Heart left ventricle (tissue), 16 donors: Measurements from ENCODE around the gene CEP83. TPM values are rescaled to one million over a fixed set of nuclear protein-coding genes. Genes with fewer than 3 reads are reported as not detected.

Experiments used
- ATAC-seq, 4 donors: fragments of 200-7000 bp; cut with Tn5 transposase; one replicate each; pipeline ENCODE4 v1.9.1; 2020 to 2022; ENCODE audit warnings: moderate library complexity in 4 of 4, mild to moderate bottlenecking in 3 of 4, moderate number of reproducible peaks in 1 of 4
- DNase-seq, 5 donors: peaks; one replicate each; pipeline ENCODE4 v3.0.0-alpha.2; 2020
- H3K27ac ChIP-seq, 12 donors: fragments of 200-600 bp; sonication (generic) in 4 of 12; one replicate each; pipeline versions ENCODE4 v1.5.0 to v1.8.0; 2016 to 2022; ENCODE audit warnings: mild to moderate bottlenecking in 2 of 12
- H3K27me3 ChIP-seq, 9 donors: fragments of 200-600 bp; sonication (generic) in 2 of 9; one replicate each; pipeline versions ENCODE4 v1.5.1 to v1.8.0; 2016 to 2022; ENCODE audit warnings: mild to moderate bottlenecking in 3 of 9
- H3K36me3 ChIP-seq, 9 donors: fragments of 200-600 bp; sonication (generic) in 2 of 9; one replicate each; pipeline versions ENCODE4 v1.5.0 to v1.8.0; 2018 to 2022; ENCODE audit warnings: mild to moderate bottlenecking in 2 of 9
- H3K4me1 ChIP-seq, 12 donors: fragments of 200-600 bp; sonication (generic) in 4 of 12; one replicate each; pipeline versions ENCODE4 v1.5.0 to v1.8.0; 2016 to 2022; ENCODE audit warnings: mild to moderate bottlenecking in 3 of 12
- H3K4me3 ChIP-seq, 12 donors: fragments of 200-600 bp; sonication (generic) in 4 of 12; one replicate each; pipeline versions ENCODE4 v1.5.0 to v1.8.0; 2017 to 2022; ENCODE audit warnings: mild to moderate bottlenecking in 9 of 12, moderate library complexity in 4 of 12
- H3K9me3 ChIP-seq, 12 donors: fragments of 200-600 bp; sonication (generic) in 4 of 12; one replicate each; pipeline versions ENCODE4 v1.5.0 to v1.8.0; 2016 to 2022; ENCODE audit warnings: mild to moderate bottlenecking in 1 of 12
- CTCF ChIP-seq, 12 donors: fragments of 200-600 bp; sonication (generic) in 4 of 12; IDR thresholded peaks; one replicate each; pipeline versions ENCODE4 v1.5.0 to v1.8.0; 2018 to 2022; ENCODE audit warnings: antibody characterized with exemption in 12 of 12, mild to moderate bottlenecking in 5 of 12
- POLR2A ChIP-seq, 2 donors: fragments of 450-650 bp; IDR thresholded peaks; one replicate each; pipeline ENCODE4 v1.6.1; 2017; ENCODE audit warnings: antibody characterized with exemption in 2 of 2, mild to moderate bottlenecking in 2 of 2, moderate library complexity in 2 of 2
- WGBS, 4 donors: extraction: QIAGEN DNeasy Blood & Tissue Kit in 2 of 4; methylation state at CpG; one replicate each; pipeline versions ENCODE4 v1.1.5 to v1.1.7; 2013 to 2018; 5-methylcytosine and 5-hydroxymethylcytosine counted together
- intact Hi-C, 10 donors: fragments of 100-400 bp; cut with DNase I; formaldehyde crosslinking; loops; one replicate each; pipeline versions ENCODE4 v1.11.1 to v1.14.2; 2022
- polyA plus RNA-seq, 2 donors: library from polyadenylated mRNA; stranded (reverse); fragments of 200-250 nt; gene quantifications; one replicate each; pipeline ENCODE4 v1.2.3, GENCODE V29; 2013
- total RNA-seq, 9 donors: library from RNA; depleted of rRNA in 2 of 9; stranded (reverse); fragments of >200 nt in 2 of 9; fragmentation: NEBNext Ultra II Directional in 3 of 9; extraction: Animal tissue kit (Norgen Biotek cat#: 25700) in 3 of 9; gene quantifications; one replicate each; pipeline versions ENCODE4 v1.1.0 to v1.2.4, GENCODE V29; 2016 to 2023
- donor health status: ischemic (EF 13 %, LVEDD 7.1; RV severe dilation, severe dysfunction).
- donor health status: healthy with polysubstance abuse.
- donor health status: DM: no; HTN: yes; CAD: no.
- donor health status: DM: no; HTN: no; CAD: no.
- donor health status: ischemic (EF 25% LVEDD 6.9; RV normal size, moderate dysfunction).
- donor health status: ischemic (EF 25% LVEDD 5.7; RV mildly dilated, moderate dysfunction).
- donor health status: healthy.
- donor health status: DM: yes; HTN: yes; CAD: no.
- donor health status: ischemic (EF 35%, LVEDD 5.7; RV mildly dilated, moderate dysfunction).
- donor health status: nonischemic (EF 11% LVEDD 7.7; RV severe dilation, severe dysfunction).
- donor health status: DM: yes; HTN: yes; CAD: no.
- donor health status: PGD.
- donor health status: ischemic (EF 29% LVEDD 5.4; RV normal size, mild dysfunction).
- donor health status: nonischemic (EF 23%, LVEDD 6.1; RV moderate dilation, normal function).

The CEP83 gene
- total and polyA plus RNA-seq, 11 donors, result 5.4 to 13.4 (median 9.5) TPM

GRCh38 chr12:94434171-94434570 is 25.5 kb downstream of the CEP83 start:
- Histone ChIP-seq H3K36me3 (peaks cover 0 to 5% (median 0%) of the 10 kb centered on the region in 9 donors), H3K4me3 (no peak overlapping the region), H3K27ac (no peak overlapping the region), H3K27me3 (no peaks in the 10 kb centered on the region), H3K4me1 (peaks cover 0 to 16% (median 6%) of the 10 kb centered on the region in 12 donors), H3K9me3 (peaks cover 0 to 34% (median 19%) of the 10 kb centered on the region in 12 donors)
- no peak for TF ChIP-seq POLR2A (IDR thresholded peaks at IDR 0.05)
- peak in 9 of 12 donors; percentile 10 to 47 (median 33) for TF ChIP-seq CTCF (IDR thresholded peaks at IDR 0.05)
- ATAC-seq (no peak), DNase-seq (no peak)
- intact Hi-C loops, result loop anchor here in 9 of 10 donors (2.0 to 10.0 kb wide), 7 partner anchors 99 to 297 kb away; partner anchors contain the start of gene PLXNC1 (in 4 of the 9)
- WGBS, 4 donors, result 46 to 71% (median 60%) methylated on average over 3 of the region's 3 CpGs

GRCh38 chr12:94433744-94434143 is 25.9 kb downstream of the CEP83 start:
- 58 to 62% (median 61%) methylated on average over 1 of the region's 1 CpG for WGBS, 4 donors
- Histone ChIP-seq H3K36me3 (peaks cover 0 to 5% (median 0%) of the 10 kb centered on the region in 9 donors), H3K4me3 (no peak overlapping the region), H3K4me1 (peaks cover 0 to 16% (median 6%) of the 10 kb centered on the region in 12 donors), H3K27ac (no peak overlapping the region), H3K9me3 (peaks cover 0 to 30% (median 19%) of the 10 kb centered on the region in 12 donors), H3K27me3 (no peaks in the 10 kb centered on the region)
- intact Hi-C loops, result loop anchor here (2.0 to 10.0 kb wide), 8 partner anchors 99 to 296 kb away; partner anchors contain the start of gene PLXNC1 (in 5 of the 10)
- DNase-seq (no peak), ATAC-seq (no peak)
- TF ChIP-seq POLR2A (IDR thresholded peaks at IDR 0.05), result no peak
- TF ChIP-seq CTCF (IDR thresholded peaks at IDR 0.05), result no peak

GRCh38 chr12:94430304-94430703 is 29.4 kb downstream of the CEP83 start:
- no peaks in the 10 kb centered on the region for H3K27me3 ChIP-seq
- H3K4me3 ChIP-seq, result no peak overlapping the region
- DNase-seq (no peak), ATAC-seq (no peak)
- intact Hi-C loops, result loop anchor here in 9 of 10 donors (5.0 to 10.0 kb wide), 6 partner anchors 96 to 293 kb away; partner anchors contain the start of gene PLXNC1 (in 4 of the 9)
- no peak for TF ChIP-seq CTCF (IDR thresholded peaks at IDR 0.05)
- TF ChIP-seq POLR2A (IDR thresholded peaks at IDR 0.05), result no peak
- H3K36me3 ChIP-seq, result peaks cover 0 to 5% (median 0%) of the 10 kb centered on the region in 9 donors
- H3K4me1 ChIP-seq, result peaks cover 0 to 28% (median 16%) of the 10 kb centered on the region in 12 donors
- no peak overlapping the region for H3K27ac ChIP-seq
- H3K9me3 ChIP-seq, result peaks cover 0 to 29% (median 19%) of the 10 kb centered on the region in 12 donors

- TF ChIP-seq POLR2A (IDR thresholded peaks at IDR 0.05), result no peak
- no peak for TF ChIP-seq CTCF (IDR thresholded peaks at IDR 0.05)
- no peak for ATAC-seq
- H3K27me3 ChIP-seq, result no peaks in the 10 kb centered on the region
- H3K36me3 ChIP-seq, result peaks cover 0 to 5% (median 0%) of the 10 kb centered on the region in 9 donors
- H3K9me3 ChIP-seq, result peaks cover 0 to 29% (median 19%) of the 10 kb centered on the region in 12 donors
- H3K4me1 ChIP-seq, result peaks cover 0 to 27% (median 15%) of the 10 kb centered on the region in 12 donors
- H3K4me3 ChIP-seq, result no peak overlapping the region
- no peak overlapping the region for H3K27ac ChIP-seq
- intact Hi-C loops, result loop anchor here (5.0 to 10.0 kb wide), 8 partner anchors 85 to 292 kb away; partner anchors contain the start of gene PLXNC1 (in 4 of the 10)
- no peak for DNase-seq
Observed at GRCh38 chr12:94429633-94430032, 30.0 kb downstream of the CEP83 start.
